ENCODE measurements around the gene MIA3.
"Not testable (repeated sequence)": the region's sequence is repeated elsewhere in the genome, so short reads cannot be mapped to it uniquely, and the experiment has no call there.

GRCh38 chr1:222609111-222609510, 8.8 kb upstream of the MIA3 start:
- not testable (repeated sequence) for TF ChIP-seq POLR2A, CTCF (IDR thresholded peaks at IDR 0.05)

Data from prostate gland (tissue), 2 donors.